GM18498 (cell line): ENCODE data around the gene DDX4.
"Not testable (repeated sequence)": the region's sequence is repeated elsewhere in the genome, so short reads cannot be mapped to it uniquely, and the experiment has no call there.

Experiments
- ATAC-seq: cut with Tn5 transposase; IDR thresholded peaks from one replicate; pipeline ENCODE4 v1.9.1; 2021; ENCODE audit warnings: mild to moderate bottlenecking, moderate library complexity; ENCODE audit not compliant: unreplicated experiment

DDX4 gene

GRCh38 chr5:55720188-55720703 is 17.6 kb upstream of the DDX4 start:
- no peak for ATAC-seq

GRCh38 chr5:55724281-55724680 is 13.6 kb upstream of the DDX4 start:
- ATAC-seq: no peak

GRCh38 chr5:55731848-55732247 is 6.0 kb upstream of the DDX4 start:
- no peak for ATAC-seq

- ATAC-seq: no peak
These were observed 5.3 kb upstream of the DDX4 start for GRCh38 chr5:55732585-55732984.

- no peak for ATAC-seq
These were observed 3.2 kb upstream of the DDX4 start for GRCh38 chr5:55734658-55735057.

GRCh38 chr5:55742778-55743177 is 4.9 kb downstream of the DDX4 start:
- no peak for ATAC-seq

GRCh38 chr5:55747778-55748318 is 10.0 kb downstream of the DDX4 start:
- ATAC-seq: no peak

GRCh38 chr5:55749387-55749786 is 11.5 kb downstream of the DDX4 start:
- no peak for ATAC-seq

- ATAC-seq: no peak
These were observed 12.2 kb downstream of the DDX4 start for GRCh38 chr5:55750063-55750462.

- ATAC-seq: no peak
These were observed 12.6 kb downstream of the DDX4 start for GRCh38 chr5:55750499-55750898.

- no peak for ATAC-seq
These were observed 20.4 kb downstream of the DDX4 start for GRCh38 chr5:55758231-55758630.

GRCh38 chr5:55758714-55759113 is 20.9 kb downstream of the DDX4 start:
- ATAC-seq: no peak

GRCh38 chr5:55761721-55762120 is 23.9 kb downstream of the DDX4 start:
- ATAC-seq: not testable (repeated sequence)

GRCh38 chr5:55763746-55764420 is 26.0 kb downstream of the DDX4 start:
- peak; percentile 83 for ATAC-seq

GRCh38 chr5:55768279-55768678 is 30.4 kb downstream of the DDX4 start:
- ATAC-seq: no peak

- peak; percentile 67 for ATAC-seq
These were observed 33.4 kb downstream of the DDX4 start for GRCh38 chr5:55771175-55771655.

- ATAC-seq: no peak
These were observed 35.2 kb downstream of the DDX4 start for GRCh38 chr5:55773057-55773456.

GRCh38 chr5:55777332-55777731 is 39.5 kb downstream of the DDX4 start:
- ATAC-seq: no peak

GRCh38 chr5:55800924-55801323 is 63.1 kb downstream of the DDX4 start:
- no peak for ATAC-seq

GRCh38 chr5:55808814-55809213 is 71.0 kb downstream of the DDX4 start:
- not testable (repeated sequence) for ATAC-seq

- not testable (repeated sequence) for ATAC-seq
These were observed 78.1 kb downstream of the DDX4 start for GRCh38 chr5:55815939-55816338.

- ATAC-seq: no peak
These were observed 78.5 kb downstream of the DDX4 start for GRCh38 chr5:55816342-55816741.

GRCh38 chr5:55817030-55817429 is 79.2 kb downstream of the DDX4 start:
- no peak for ATAC-seq
